HEK293 (cell line): ENCODE results near the gene EFNA2.

Experiments used
- CTCF ChIA-PET: fragments of 350-600 bp; formaldehyde crosslinking; extraction: SDS; loops from one replicate; lab custom pipeline; 2021; ENCODE audit warnings: antibody characterized with exemption; lab: Yijun Ruan, JAX
- POLR2A ChIA-PET: fragments of 300-600 bp; formaldehyde crosslinking; extraction: SDS; loops from one replicate; lab custom pipeline; 2020; ENCODE audit warnings: antibody characterized with exemption, inconsistent platforms; lab: Yijun Ruan, JAX
- H3K27ac ChIP-seq: fragments of 200-500 bp; sonication (Bioruptor generic); 2 replicates; pipeline ENCODE4 v1.5.1; 2014; ENCODE audit warnings: low read depth, low read length, control low read depth, inconsistent platforms; ENCODE audit errors: extremely low read depth
- H3K36me3 ChIP-seq, 2 experiments: fragments of 200-500 bp in 1 of 2; sonication (Bioruptor generic) in 1 of 2; 1 replicate in 1 of 2; 2 replicates in 1 of 2; pipeline ENCODE4 v1.5.1; 2014 to 2017; ENCODE audit warnings: inconsistent platforms in 2 of 2, low read length in 2 of 2; ENCODE audit not compliant: control insufficient read depth in 2 of 2, insufficient read depth in 1 of 2
- H3K4me1 ChIP-seq: fragments of 200-500 bp; sonication (Bioruptor generic); 2 replicates; pipeline ENCODE4 v1.5.1; 2014; ENCODE audit warnings: mild to moderate bottlenecking, low read length, inconsistent platforms; ENCODE audit not compliant: control insufficient read depth, insufficient read depth
- H3K4me3 ChIP-seq: 2 replicates; pipeline ENCODE4 v1.5.1; 2011; ENCODE audit warnings: low read depth, mild to moderate bottlenecking, control low read depth, low read length, moderate library complexity
- H3K9me3 ChIP-seq: fragments of 200-500 bp; sonication (Bioruptor generic); 2 replicates; pipeline ENCODE4 v1.5.1; 2014; ENCODE audit warnings: low read depth, low read length, inconsistent platforms; ENCODE audit not compliant: control insufficient read depth, insufficient read depth
- GFI1B ChIP-seq: fragments of 450-650 bp; formaldehyde crosslinking; IDR thresholded peaks from 2 replicates; pipeline ENCODE4 v1.5.1; 2016; ENCODE audit warnings: missing biosample characterization, missing genetic modification characterization
- GLI2 ChIP-seq: fragments of 450-650 bp; formaldehyde crosslinking; IDR thresholded peaks from 2 replicates; pipeline ENCODE4; 2017; ENCODE audit warnings: missing biosample characterization, missing genetic modification characterization, low read depth, borderline replicate concordance
- HOXC10 ChIP-seq: sonication (generic); formaldehyde crosslinking; IDR thresholded peaks from 2 replicates; pipeline ENCODE4 v1.8.1; 2023; ENCODE audit warnings: mild to moderate bottlenecking, missing genetic modification reagents
- WT1 ChIP-seq: fragments of 450-650 bp; formaldehyde crosslinking; IDR thresholded peaks from 2 replicates; pipeline ENCODE4 v1.5.1; 2016; ENCODE audit warnings: missing biosample characterization, missing genetic modification characterization
- YY1 ChIP-seq: fragments of 450-650 bp; formaldehyde crosslinking; IDR thresholded peaks from 2 replicates; pipeline ENCODE4 v1.5.1; 2018; ENCODE audit warnings: missing biosample characterization, missing genetic modification characterization
- ZBTB1 ChIP-seq: fragments of 450-650 bp; formaldehyde crosslinking; IDR thresholded peaks from 2 replicates; pipeline ENCODE4 v1.5.1; 2016; ENCODE audit warnings: missing biosample characterization, missing genetic modification characterization
- ZBTB21 ChIP-seq: fragments of 450-650 bp; formaldehyde crosslinking; IDR thresholded peaks from 2 replicates; pipeline ENCODE4 v1.5.1; 2017; ENCODE audit warnings: missing biosample characterization, missing genetic modification characterization
- ZNF311 ChIP-seq: fragments of 450-650 bp; formaldehyde crosslinking; IDR thresholded peaks from 2 replicates; pipeline ENCODE4 v1.5.1; 2017; ENCODE audit warnings: missing biosample characterization, missing genetic modification characterization, borderline replicate concordance
- ZNF335 ChIP-seq: fragments of 450-650 bp; formaldehyde crosslinking; conservative IDR thresholded peaks from 2 replicates; pipeline ENCODE4 v1.5.1; 2016; ENCODE audit warnings: missing biosample characterization, missing genetic modification characterization
- ZNF596 ChIP-seq: fragments of 450-650 bp; IDR thresholded peaks from 2 replicates; pipeline ENCODE4 v1.5.0; 2018; ENCODE audit warnings: missing biosample characterization, mild to moderate bottlenecking, missing genetic modification characterization, moderate library complexity
- ZNF621 ChIP-seq: fragments of 450-650 bp; formaldehyde crosslinking; IDR thresholded peaks from 2 replicates; pipeline ENCODE4 v1.5.1; 2017; ENCODE audit warnings: missing biosample characterization, missing genetic modification characterization
- ZSCAN23 ChIP-seq: fragments of 450-650 bp; formaldehyde crosslinking; IDR thresholded peaks from 2 replicates; pipeline ENCODE4 v1.5.1; 2016; ENCODE audit warnings: missing biosample characterization, missing genetic modification characterization
- TF ChIP-seq, protein P1 (sequence below): fragments of 450-650 bp; formaldehyde crosslinking; IDR thresholded peaks from 2 replicates; pipeline ENCODE4 v1.5.1; 2017; ENCODE audit warnings: missing biosample characterization, missing genetic modification characterization
- TF ChIP-seq, protein P2 (sequence below): fragments of 450-650 bp; formaldehyde crosslinking; IDR thresholded peaks from 2 replicates; pipeline ENCODE4 v1.5.1; 2017; ENCODE audit warnings: missing biosample characterization, missing genetic modification characterization
- TF ChIP-seq, protein P3 (sequence below): fragments of 450-650 bp; formaldehyde crosslinking; IDR thresholded peaks from 2 replicates; pipeline ENCODE4 v1.5.1; 2016; ENCODE audit warnings: missing biosample characterization, missing genetic modification characterization
- TF ChIP-seq, protein P4 (sequence below): fragments of 450-650 bp; formaldehyde crosslinking; IDR thresholded peaks from 2 replicates; pipeline ENCODE4 v1.5.1; 2016; ENCODE audit warnings: missing biosample characterization, missing genetic modification characterization

EFNA2 gene

DNA sequence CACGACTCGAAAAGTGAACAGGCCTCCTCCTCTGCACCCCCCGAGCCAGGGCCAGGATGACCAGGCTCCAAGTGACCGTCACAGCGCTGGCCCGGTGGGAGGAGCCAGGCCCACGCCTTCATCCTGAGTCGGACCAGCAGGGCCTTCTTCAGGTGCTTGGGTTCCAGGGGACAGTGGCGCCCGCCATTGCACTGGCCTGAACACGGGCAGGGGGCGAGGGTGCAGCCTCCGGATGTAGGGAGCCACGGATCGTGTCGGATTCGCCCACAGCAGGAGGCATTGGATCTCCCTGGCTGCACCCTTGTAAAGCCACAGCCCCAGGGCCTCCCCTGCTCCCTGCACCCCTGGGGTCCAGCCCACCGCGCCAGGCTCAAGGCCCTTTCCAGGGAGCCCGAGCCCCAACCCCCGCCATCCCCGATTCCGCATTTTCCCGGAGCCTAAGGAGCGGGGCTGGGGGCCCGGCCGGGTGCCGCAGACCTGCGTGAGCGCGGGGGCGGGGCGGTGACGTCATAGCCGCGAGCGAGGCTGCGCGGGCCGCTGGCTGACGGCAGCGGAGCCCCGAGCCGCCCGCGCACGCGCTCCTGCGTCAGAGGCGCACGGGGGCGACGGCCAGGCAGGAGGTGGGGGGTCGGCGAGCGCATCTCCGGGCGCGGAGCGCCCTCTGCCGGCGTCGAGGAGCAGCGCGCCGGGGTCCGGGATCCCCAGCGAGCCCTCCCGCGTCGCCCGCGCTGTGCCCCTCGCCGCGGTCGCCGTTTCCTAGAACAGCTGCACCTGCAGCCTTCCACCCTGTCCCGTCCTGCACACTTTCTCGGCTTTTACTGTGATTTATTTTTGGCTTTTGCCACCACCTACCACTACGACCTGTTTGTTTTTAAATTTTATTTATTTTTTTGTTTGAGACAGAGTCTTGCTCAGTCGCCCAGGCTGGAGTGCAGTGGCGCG lies 45.6 kb upstream of the EFNA2 start (continued):
- TF ChIP-seq, protein P1, sequence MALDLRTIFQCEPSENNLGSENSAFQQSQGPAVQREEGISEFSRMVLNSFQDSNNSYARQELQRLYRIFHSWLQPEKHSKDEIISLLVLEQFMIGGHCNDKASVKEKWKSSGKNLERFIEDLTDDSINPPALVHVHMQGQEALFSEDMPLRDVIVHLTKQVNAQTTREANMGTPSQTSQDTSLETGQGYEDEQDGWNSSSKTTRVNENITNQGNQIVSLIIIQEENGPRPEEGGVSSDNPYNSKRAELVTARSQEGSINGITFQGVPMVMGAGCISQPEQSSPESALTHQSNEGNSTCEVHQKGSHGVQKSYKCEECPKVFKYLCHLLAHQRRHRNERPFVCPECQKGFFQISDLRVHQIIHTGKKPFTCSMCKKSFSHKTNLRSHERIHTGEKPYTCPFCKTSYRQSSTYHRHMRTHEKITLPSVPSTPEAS (tag by site-specific recombination), result no peak
- TF ChIP-seq ZBTB21 (tag by site-specific recombination) (peak; percentile 91), GFI1B (tag by site-specific recombination) (no peak), ZSCAN23 (0 out of 2 replicates have a peak, but pooled peaks have one; percentile 13), ZBTB1 (no peak), YY1 (tag by site-specific recombination) (no peak), HOXC10 (no peak), ZNF621 (no peak), ZNF311 (tag by site-specific recombination) (no peak), WT1 (tag by site-specific recombination) (no peak; the same call in 1 of the 2 replicates), GLI2 (tag by site-specific recombination) (no peak)
- TF ChIP-seq, protein P2, sequence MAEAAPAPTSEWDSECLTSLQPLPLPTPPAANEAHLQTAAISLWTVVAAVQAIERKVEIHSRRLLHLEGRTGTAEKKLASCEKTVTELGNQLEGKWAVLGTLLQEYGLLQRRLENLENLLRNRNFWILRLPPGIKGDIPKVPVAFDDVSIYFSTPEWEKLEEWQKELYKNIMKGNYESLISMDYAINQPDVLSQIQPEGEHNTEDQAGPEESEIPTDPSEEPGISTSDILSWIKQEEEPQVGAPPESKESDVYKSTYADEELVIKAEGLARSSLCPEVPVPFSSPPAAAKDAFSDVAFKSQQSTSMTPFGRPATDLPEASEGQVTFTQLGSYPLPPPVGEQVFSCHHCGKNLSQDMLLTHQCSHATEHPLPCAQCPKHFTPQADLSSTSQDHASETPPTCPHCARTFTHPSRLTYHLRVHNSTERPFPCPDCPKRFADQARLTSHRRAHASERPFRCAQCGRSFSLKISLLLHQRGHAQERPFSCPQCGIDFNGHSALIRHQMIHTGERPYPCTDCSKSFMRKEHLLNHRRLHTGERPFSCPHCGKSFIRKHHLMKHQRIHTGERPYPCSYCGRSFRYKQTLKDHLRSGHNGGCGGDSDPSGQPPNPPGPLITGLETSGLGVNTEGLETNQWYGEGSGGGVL (tag by site-specific recombination), result no peak
- TF ChIP-seq, protein P3, sequence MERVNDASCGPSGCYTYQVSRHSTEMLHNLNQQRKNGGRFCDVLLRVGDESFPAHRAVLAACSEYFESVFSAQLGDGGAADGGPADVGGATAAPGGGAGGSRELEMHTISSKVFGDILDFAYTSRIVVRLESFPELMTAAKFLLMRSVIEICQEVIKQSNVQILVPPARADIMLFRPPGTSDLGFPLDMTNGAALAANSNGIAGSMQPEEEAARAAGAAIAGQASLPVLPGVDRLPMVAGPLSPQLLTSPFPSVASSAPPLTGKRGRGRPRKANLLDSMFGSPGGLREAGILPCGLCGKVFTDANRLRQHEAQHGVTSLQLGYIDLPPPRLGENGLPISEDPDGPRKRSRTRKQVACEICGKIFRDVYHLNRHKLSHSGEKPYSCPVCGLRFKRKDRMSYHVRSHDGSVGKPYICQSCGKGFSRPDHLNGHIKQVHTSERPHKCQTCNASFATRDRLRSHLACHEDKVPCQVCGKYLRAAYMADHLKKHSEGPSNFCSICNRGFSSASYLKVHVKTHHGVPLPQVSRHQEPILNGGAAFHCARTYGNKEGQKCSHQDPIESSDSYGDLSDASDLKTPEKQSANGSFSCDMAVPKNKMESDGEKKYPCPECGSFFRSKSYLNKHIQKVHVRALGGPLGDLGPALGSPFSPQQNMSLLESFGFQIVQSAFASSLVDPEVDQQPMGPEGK (tag by site-specific recombination), result peak; percentile 96
- TF ChIP-seq, protein P4, sequence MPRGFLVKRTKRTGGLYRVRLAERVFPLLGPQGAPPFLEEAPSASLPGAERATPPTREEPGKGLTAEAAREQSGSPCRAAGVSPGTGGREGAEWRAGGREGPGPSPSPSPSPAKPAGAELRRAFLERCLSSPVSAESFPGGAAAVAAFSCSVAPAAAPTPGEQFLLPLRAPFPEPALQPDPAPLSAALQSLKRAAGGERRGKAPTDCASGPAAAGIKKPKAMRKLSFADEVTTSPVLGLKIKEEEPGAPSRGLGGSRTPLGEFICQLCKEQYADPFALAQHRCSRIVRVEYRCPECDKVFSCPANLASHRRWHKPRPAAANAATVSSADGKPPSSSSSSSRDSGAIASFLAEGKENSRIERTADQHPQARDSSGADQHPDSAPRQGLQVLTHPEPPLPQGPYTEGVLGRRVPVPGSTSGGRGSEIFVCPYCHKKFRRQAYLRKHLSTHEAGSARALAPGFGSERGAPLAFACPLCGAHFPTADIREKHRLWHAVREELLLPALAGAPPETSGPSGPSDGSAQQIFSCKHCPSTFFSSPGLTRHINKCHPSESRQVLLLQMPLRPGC (tag by site-specific recombination), result no peak

DNA sequence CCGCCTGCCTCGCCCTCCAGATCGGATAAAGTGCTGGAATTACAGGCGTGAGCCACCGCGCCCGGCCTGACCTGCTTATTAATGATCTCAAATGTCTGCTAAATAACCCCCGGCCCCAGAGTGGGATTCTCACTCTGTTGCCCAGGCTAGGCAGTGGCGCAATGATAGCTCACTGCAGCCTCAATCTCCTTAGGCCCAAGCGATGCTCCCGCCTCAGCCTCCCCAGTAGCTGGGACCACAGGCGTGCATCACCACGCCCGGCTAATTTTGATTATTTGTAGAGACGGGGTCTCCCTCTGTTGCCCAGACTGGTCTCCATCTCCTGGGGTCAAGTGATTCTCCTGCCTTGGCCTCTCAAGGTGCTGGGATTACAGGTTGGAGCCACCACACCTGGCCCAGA lies 44.7 kb upstream of the EFNA2 start:
- Histone ChIP-seq H3K9me3 (no peaks in the 10 kb centered on the region), H3K4me3 (no peak overlapping the region), H3K27ac (peak overlapping the region; percentile 63; the same call in 1 of the 2 replicates), H3K36me3 (peaks cover 0 to 11% of the 10 kb centered on the region in 2 experiments; a peak in 1 of 3 replicates), H3K4me1 (peaks cover 8% of the 10 kb centered on the region)
- TF ChIP-seq ZNF335 (tag by site-specific recombination) (0 out of 2 replicates have a peak, but pooled peaks have one; percentile 4), ZNF596 (tag by site-specific recombination) (no peak), ZNF621 (no peak)
- POLR2A ChIA-PET, result interaction anchor here (1.0 to 7.7 kb wide), 6 partner anchors 12 to 35 kb away, joined by 3 to 231 read pairs (median 6); partner anchors contain the start of genes CIRBP and FAM174C
- CTCF ChIA-PET, result interaction anchor here (0.6 to 3.8 kb wide), 16 partner anchors 25 to 473 kb away, joined by 3 to 19 read pairs (median 3); partner anchors contain the start of genes ARHGAP45 and WDR18
